RPMI8226 (cell line): ENCODE results near the gene UNC119B.
A peak's percentile ranks its signal among the peaks of the same experiment; 100 is the strongest.

Source experiments
- DNase-seq: peaks from one replicate; pipeline ENCODE4 v3.0.0-alpha.2; 2015

The UNC119B gene

GRCh38 chr12:120741476-120742421, 31.5 kb downstream of the UNC119B start:
- peak; percentile 77 for DNase-seq

DNA sequence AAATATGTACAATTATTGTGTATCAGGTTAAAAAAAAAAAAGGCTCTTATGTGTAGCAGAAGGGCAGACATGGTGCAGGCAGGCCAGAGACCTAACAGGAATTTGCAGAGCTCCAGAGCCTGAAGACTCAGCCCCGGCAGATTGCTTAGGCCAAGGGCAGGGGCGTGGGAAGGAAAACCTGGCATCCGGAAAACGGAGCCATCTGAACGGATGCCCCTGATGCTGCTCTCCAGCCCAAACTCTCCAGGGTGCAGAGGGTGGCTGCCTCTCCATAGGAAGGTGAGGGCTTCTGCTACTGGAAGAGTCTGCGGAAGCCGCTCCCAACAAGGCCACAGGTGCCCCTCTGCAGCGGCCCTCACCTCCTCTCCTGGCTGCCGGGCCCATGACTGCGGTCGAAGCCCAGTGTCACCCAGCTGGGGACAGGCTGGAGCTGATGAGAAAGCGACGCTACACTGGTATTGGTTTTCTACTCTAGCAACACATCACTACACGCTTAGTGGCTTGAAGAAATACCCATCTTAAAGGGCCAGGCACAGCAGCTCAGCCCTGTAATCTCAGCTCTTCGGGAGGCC, 34.8 kb downstream of the UNC119B start:
- no peak for DNase-seq

DNA sequence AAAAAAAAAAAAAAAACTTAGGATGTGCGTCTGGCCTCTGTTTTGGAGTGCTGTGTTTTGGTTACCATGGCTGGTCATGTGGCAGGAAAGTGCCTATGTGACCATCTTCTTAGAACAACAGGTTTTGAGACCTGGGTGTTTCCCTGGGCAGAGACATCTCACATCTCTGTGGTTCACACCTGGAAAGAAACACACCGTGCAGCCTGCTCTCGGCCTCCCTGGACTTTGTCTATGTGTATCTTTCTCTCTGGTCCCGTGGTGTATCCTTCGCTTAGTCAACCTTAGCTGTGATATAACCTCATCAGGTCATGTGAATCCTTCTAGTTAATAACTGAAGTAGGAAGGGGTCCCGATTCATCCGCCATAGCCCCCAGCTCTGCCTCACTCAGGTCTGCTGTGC, 38.0 kb downstream of the UNC119B start:
- no peak for DNase-seq

- DNase-seq, result no peak
These were observed 39.0 kb downstream of the UNC119B start for GRCh38 chr12:120749256-120749655.

DNA sequence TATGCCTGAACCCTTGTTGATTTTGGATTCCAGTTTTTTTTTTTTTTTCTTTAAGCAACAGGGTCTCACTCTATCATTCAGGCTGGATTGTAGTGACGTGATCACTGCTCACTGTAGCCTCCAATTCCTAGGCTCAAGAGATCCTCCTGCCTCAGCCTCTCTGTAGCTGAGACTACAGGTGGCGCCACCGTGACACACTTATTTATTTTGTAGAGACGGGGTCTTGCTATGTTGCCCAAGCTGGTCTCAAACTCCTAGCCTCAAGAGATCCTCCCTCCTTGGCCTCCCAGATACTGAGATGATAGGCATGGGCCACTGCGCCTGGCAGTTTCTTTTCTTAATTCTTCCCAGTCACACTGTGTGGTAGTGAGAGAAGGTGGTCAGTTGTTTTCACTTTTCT, 40.5 kb downstream of the UNC119B start:
- no peak for DNase-seq

- no peak for DNase-seq
These were observed 41.1 kb downstream of the UNC119B start for GRCh38 chr12:120751389-120751788.

DNA sequence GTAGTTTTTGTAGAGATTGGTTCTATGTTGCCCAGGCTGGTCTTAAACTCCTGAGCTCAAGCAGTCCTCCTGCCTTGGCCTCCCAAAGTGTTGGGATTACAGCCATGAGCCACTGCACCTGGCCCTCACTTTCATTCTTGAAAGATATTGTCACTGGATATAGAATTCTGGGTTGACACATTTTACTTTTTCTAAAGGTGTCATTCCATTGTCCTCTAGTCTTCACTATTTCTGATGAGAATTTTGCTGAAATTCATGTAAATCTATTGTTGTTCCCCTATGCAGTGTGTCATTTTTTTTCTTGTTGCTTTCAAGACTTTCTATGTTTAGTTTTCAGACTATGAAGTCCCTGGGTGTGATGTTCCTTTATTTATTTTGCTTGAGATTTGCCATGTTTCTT, 44.5 kb downstream of the UNC119B start:
- no peak for DNase-seq

DNA sequence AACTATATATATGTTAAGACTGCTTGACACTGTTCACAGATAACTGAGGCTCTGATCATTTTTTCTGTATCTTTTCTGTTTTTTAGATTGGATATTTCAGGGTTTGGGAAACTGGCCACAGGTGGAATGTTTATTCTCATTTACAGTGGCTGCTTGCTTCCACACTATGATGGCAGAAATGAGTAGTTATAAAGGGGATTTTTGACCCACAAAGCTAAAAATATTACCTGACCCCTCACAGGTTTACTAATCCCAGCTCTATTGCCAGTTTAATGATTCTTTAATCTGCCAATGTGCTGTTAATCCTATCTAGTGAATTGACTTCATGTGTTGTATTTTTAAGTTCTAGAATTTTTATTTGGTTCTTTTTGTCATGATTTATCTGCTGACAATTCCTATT, 45.0 kb downstream of the UNC119B start:
- DNase-seq, result no peak

- no peak for DNase-seq
These were observed 47.0 kb downstream of the UNC119B start for GRCh38 chr12:120757226-120757742.

GRCh38 chr12:120757949-120758348, 47.7 kb downstream of the UNC119B start:
- DNase-seq, result no peak

DNA sequence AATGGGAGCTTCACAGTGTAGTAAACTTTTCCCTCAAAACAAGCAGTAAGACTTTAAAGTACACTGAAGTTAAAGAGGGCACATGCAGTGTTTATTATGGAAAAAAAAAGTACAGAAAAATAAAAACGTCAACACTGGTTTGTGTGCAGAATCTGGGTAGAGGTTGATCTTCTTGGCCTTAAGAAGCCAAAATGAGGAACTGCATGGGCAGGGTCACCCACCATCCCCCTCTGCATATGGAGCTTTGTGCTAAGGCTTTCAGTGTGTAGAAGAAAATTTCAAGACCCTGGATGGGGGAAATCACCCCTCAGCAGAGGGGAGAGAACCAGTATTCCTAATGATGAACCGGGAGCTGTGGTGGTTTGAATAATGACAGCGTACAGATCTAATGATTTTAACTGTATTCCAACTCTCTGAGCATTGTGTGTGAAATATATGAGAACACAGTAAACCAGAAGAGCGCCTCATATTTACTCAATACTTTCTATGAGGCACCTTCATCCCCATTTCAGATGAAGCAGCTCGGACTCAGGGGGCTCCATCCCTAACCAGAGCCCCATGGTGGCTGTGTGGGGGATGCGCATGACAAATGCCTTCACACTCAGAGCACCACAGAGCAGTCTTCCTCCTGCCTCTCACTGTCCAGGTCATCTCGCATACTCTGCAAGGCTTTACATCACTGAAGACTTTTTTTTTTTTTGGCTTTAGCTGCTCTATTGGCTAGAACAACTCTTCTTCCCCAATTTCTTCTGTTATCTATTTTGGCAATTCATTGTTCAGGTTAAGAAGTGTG, 48.7 kb downstream of the UNC119B start:
- no peak for DNase-seq

- no peak for DNase-seq
These were observed 49.5 kb downstream of the UNC119B start for GRCh38 chr12:120759591-120760348.

- DNase-seq, result no peak
These were observed 50.3 kb downstream of the UNC119B start for GRCh38 chr12:120760349-120761254.

DNA sequence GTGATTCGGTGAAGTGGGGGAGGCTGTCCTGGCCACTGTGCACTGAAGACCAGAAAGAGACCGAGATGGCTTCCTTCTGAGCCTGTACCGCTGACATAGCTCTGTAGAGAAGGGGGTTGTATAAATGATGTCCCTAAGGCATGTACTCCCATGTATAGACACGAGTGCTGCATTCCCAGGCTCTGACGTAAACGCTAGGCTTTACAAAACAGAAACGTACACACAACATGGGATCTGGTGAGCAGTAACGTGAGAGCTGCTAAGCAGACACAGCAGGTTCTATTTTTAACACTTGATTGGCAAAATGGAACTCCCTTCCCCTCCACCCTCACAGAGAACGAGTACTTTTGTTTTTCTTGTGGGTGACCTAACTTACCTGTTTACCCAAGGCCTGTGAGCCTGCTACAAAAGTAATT, 51.3 kb downstream of the UNC119B start:
- DNase-seq, result no peak

- no peak for DNase-seq
These were observed 51.8 kb downstream of the UNC119B start for GRCh38 chr12:120762086-120762485.

DNA sequence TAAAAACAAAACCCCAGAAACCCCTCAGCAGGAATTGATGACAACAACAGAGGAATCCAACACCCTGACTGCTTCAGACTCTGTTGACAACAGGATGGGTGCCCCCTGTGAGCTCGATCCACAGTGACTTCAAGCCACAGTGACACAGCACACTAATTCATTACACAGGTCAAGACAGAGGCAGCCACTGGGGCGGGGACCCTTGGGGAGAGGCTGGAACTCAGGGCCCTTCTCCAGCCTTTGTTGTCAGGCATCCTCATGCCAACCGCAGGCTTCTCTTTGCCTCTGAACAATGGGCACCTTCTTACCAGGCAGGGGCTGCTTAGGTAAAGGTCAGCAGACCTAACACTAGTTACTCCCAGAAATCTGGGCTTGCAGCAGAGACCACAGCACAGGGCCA, 53.0 kb downstream of the UNC119B start:
- DNase-seq, result no peak

DNA sequence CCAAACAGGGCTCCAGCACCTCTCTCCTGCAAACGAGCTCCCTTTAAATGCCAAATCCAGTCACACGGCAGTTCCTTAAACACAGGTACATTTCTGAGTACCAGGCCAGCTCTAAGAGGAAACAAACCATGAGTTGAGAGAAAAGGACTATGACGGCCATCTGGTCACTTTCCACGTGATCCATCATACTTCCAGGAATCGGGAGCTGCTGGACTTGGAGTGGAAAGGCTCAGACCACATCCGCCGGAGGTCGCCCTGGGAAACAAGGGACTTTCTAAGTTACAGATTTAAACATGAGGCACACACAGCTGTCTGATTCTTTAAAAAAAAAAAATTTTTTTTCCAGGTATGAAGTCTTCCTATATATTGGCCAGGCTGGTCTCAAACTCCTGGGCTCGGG, 54.6 kb downstream of the UNC119B start:
- DNase-seq, result no peak

DNA sequence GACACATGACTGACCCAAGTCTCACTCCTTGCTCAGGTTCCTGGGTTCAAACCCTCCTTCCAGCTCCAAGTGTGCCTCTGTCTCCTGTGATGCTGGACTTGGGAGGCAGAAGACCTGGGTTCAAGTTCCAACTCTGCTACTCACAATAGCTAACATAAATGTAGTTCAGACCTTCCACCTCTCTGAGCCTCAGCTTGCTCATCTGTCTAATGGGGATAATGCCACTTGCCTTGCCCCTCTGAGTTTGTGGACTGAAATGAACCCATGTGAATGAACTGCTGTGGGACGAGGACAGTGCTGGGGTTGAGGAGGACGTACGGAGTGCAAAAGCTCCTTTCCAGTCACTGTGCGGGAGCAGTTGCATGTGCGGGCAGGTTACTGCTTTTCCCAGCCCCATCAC, 56.3 kb downstream of the UNC119B start:
- no peak for DNase-seq

DNA sequence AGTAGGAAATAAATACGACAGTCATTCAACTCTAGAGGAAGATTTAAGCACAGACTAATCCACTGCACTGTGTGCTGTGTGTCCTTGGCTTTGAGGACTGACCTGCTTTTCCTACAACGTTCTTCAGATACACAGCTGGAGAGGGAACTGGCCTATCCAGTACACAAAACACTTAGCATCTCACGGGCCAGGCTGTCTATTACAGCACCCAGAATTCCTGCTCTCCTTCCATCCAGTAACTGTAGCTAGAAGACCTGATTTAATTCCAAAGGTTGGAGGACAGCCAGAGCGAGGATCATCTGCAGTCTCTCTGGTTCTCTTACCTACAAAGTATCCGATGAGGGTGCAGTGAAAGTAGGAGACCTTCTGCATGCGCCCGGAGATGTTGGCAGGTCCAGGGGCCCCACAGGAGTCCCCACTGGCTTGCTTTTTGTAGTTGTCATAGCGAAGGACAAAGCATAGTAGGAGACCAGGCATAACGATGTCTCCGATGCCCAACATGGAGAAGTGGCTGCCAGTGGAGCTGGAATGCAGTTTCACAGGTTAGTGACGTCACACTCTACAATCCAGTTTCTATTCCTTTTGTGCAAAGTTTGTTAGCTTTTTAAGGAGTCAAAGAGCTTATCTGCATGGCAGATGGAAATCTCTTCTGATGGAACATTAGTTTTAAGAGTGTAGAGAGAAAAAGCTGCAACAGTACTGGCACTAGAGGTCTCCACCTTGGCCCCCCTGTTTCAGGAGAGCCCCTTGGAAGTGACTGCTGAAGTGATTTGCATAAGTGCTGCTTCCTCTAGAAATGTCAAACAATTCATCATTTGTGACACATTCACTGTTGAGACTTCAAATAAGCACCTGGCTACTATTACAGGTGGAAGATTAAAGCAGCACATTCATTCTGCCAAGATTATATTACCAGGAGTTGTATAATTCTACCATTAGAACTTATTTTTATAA, 57.1 kb downstream of the UNC119B start:
- DNase-seq, result no peak

DNA sequence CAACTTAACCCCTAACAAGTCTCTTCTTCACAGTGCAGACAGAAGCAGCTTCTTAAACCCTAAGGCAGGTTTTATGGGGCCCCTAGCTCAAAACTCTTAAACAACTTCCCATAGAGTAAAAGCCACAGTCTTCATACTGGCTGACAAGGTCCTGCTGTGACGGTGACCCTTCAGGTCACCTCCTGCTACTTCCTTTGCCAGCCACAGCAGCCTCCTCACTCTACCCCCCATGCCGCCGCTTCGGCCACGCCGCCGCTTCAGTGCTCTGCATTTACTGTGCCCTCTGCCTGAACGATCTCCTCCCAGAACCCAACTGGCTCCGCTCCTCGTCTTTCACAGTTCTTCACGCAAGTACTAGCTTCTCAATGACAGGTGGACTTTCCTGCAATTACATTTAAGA, 60.8 kb downstream of the UNC119B start:
- DNase-seq, result no peak
